Astrocyte of the spinal cord (primary cell): ENCODE results near the gene NUP210.

ENCODE experiments used
- DNase-seq: peaks from one replicate; pipeline ENCODE4 v3.0.0; 2011; ENCODE audit warnings: low read depth, low spot score
- H3K4me3 ChIP-seq: 2 replicates; pipeline ENCODE4 v1.5.1; 2011; ENCODE audit warnings: low read depth, mild to moderate bottlenecking, low read length, moderate library complexity
- CTCF ChIP-seq: IDR thresholded peaks from 2 replicates; pipeline ENCODE4 v1.5.1; 2012; ENCODE audit warnings: low read depth, mild to moderate bottlenecking, low read length, inconsistent platforms
- in situ Hi-C: cut with HindIII; loops from 2 replicates; pipeline ENCODE4 v1.10.0; 2017; ENCODE audit warnings: low sequenced_read_pairs

Gene NUP210

DNA sequence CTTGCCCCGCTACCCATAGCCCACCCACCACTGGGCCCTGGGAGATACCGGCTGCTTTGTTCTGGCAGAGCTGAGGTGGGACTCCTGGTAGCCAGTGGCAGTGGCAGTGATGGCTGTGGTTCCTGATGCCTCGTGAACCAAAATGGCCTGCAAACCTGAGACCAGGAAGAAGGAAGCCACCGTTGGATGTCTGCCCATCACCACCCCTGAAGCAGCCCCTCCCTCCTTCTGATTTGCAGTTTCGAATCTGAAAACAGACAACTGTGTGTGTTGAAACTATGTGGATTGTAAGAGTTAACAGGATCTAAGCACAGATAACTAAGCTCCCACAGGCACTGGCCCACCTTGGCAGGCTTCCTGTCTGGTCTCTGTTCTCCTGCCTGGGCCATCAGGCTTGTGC is 66.6 kb downstream of the NUP210 start:
- no peak overlapping the region for H3K4me3 ChIP-seq
- TF ChIP-seq CTCF = no peak
- in situ Hi-C loops = no loop called here
- no peak for DNase-seq

DNA sequence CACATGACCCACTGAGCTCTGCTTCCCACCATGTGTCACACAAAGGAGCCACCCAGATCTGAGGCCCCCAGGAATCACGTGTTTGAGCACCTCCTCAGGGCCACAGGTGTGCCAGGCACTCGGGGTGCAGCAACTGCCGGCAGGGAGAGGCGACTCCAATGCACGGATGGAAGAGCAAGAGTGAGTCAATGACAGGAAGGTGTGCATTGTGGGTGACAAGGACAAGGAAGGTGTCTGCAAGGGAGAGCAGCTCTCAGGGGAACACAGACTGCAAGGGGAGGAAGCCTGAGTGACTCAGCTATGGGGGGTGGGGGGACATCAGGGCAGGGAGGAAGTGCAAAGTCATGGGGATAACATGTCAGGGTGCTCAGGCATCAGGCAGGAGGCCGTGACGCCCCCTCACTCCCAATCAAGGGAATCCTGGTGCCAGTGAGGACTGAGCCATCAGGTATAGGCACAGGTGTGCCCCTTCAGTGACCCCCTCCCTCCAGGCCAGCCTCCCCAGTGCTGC is 67.4 kb downstream of the NUP210 start:
- DNase-seq = no peak
- TF ChIP-seq CTCF = no peak
- in situ Hi-C loops = no loop called here

GRCh38 chr3:13349823-13350222 is 70.3 kb downstream of the NUP210 start:
- H3K4me3 ChIP-seq = no peak overlapping the region
- no peak for TF ChIP-seq CTCF
- in situ Hi-C loops = no loop called here
- DNase-seq = no peak

More for the DNA sequence above, 67.4 kb downstream of the NUP210 start:
- no peak overlapping the region for H3K4me3 ChIP-seq

DNA sequence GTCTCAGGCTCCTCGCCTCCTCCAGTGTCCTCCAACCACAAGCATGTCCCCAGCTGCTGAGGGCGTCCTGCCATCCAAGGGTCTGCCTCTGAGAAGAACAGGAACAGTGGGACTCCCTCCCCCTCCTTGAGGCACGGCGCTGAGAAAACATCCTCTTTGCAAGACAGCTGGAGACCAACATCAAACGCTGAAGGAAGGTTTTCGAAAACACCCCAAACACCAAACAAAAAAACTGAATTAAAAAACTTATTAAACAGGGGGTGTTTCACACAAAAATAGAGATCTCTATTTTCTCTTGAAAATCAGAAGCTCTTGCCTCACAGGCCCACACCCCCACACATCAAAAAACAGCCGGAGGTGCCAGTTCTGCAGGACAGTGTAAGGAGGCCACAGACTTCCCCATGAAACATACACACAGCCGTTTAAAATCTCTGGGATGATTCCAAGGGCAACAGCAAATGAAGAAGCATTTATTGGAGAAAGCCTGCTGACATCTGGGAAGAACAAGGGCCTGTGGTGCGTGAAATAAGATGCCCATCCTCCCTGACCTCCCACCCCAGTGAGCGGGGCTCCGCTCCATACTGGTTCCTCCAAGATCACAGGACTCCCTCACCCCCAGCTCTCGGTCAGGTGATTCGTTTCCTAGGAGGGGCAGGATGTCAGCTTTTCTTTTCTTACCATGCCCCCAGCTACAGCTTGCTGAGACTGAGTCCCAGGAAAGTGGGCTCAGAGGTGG is 71.3 kb downstream of the NUP210 start:
- peak; percentile 88 for DNase-seq
- TF ChIP-seq CTCF = no peak
- no peak overlapping the region for H3K4me3 ChIP-seq
- in situ Hi-C loops = no loop called here

- in situ Hi-C loops = no loop called here
- DNase-seq = no peak
- TF ChIP-seq CTCF = no peak
- no peak overlapping the region for H3K4me3 ChIP-seq
These were observed 72.0 kb downstream of the NUP210 start for GRCh38 chr3:13348100-13348499.

- DNase-seq = peak; percentile 69
- H3K4me3 ChIP-seq = no peak overlapping the region
- TF ChIP-seq CTCF = no peak
- in situ Hi-C loops = no loop called here
These were observed 72.7 kb downstream of the NUP210 start for GRCh38 chr3:13347390-13347950.
